DND-41 (cell line): Measurements from ENCODE around the gene CSNK1G1.

Source experiments
- EZH2 ChIP-seq: IDR thresholded peaks from 3 replicates; pipeline ENCODE4 v1.6.1; 2012; ENCODE audit warnings: borderline replicate concordance, low read depth, mild to moderate bottlenecking, moderate library complexity, low read length, inconsistent platforms; ENCODE audit not compliant: severe bottlenecking
- TF ChIP-seq, protein P1 (sequence below): IDR thresholded peaks from 2 replicates; pipeline ENCODE4 v1.5.1; 2012; ENCODE audit warnings: borderline replicate concordance, low read length, moderate library complexity, mild to moderate bottlenecking; ENCODE audit not compliant: poor library complexity, severe bottlenecking; ENCODE audit errors: extremely low read depth

DNA sequence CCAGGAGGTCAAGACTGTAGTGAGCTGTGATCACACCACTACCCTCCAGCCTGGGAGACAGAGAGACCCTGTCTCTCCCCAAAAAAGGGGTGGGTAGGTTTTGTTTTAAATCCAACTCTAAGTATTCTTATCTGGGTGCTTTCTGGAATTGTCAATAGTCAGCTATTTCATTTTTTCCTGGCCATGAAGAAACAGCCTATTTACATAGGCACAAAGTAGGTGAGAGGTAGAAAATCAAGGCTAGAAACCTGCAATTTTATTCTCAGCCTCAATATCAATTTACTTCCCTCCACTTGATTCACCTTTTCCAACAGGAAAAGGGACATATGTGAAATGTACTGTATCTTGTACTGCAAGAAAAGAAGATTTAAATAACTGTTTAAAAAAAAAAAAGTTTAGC is 45.9 kb downstream of the CSNK1G1 start:
- TF ChIP-seq, protein P1, sequence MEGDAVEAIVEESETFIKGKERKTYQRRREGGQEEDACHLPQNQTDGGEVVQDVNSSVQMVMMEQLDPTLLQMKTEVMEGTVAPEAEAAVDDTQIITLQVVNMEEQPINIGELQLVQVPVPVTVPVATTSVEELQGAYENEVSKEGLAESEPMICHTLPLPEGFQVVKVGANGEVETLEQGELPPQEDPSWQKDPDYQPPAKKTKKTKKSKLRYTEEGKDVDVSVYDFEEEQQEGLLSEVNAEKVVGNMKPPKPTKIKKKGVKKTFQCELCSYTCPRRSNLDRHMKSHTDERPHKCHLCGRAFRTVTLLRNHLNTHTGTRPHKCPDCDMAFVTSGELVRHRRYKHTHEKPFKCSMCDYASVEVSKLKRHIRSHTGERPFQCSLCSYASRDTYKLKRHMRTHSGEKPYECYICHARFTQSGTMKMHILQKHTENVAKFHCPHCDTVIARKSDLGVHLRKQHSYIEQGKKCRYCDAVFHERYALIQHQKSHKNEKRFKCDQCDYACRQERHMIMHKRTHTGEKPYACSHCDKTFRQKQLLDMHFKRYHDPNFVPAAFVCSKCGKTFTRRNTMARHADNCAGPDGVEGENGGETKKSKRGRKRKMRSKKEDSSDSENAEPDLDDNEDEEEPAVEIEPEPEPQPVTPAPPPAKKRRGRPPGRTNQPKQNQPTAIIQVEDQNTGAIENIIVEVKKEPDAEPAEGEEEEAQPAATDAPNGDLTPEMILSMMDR: no peak
- TF ChIP-seq EZH2: no peak
